GM10266 (cell line): Measurements from ENCODE around the gene ARAF.
A peak's percentile ranks its signal among the peaks of the same experiment; 100 is the strongest.

Experiments used
- DNase-seq: peaks from one replicate; pipeline ENCODE4 v3.0.0; 2012; ENCODE audit errors: extremely low spot score
- CTCF ChIP-seq: IDR thresholded peaks from 2 replicates; pipeline ENCODE4 v1.5.1; 2012; ENCODE audit warnings: mild to moderate bottlenecking, low read depth; ENCODE audit not compliant: control insufficient read depth, insufficient read depth; ENCODE audit errors: missing control alignments

Gene ARAF

GRCh38 chrX:47560179-47560933, 649 bp upstream of the ARAF start:
- no peak for TF ChIP-seq CTCF
- DNase-seq = no peak

- no peak for TF ChIP-seq CTCF
- no peak for DNase-seq
These were observed 700 bp downstream of the ARAF start for GRCh38 chrX:47561659-47562151.

GRCh38 chrX:47562615-47563243, 1.7 kb downstream of the ARAF start:
- TF ChIP-seq CTCF = peak; percentile 24
- no peak for DNase-seq

- DNase-seq = no peak
- TF ChIP-seq CTCF = no peak
These were observed 2.9 kb downstream of the ARAF start for GRCh38 chrX:47563801-47564315.

- no peak for DNase-seq
- TF ChIP-seq CTCF = no peak
These were observed 3.6 kb downstream of the ARAF start for GRCh38 chrX:47564438-47565085.

GRCh38 chrX:47566841-47567240, 5.8 kb downstream of the ARAF start:
- TF ChIP-seq CTCF = no peak
- no peak for DNase-seq
